Cardiac atrium fibroblast (primary cell): ENCODE results near the gene INPP5A. TPM values are rescaled to one million over a fixed set of nuclear protein-coding genes. Genes with fewer than 3 reads are reported as not detected.

Experiments
- total RNA-seq: library from RNA; depleted of rRNA; stranded (reverse); fragments of >200 nt; gene quantifications from 2 replicates; pipeline ENCODE4 v1.2.3, GENCODE V29; 2015

The INPP5A gene
- 30.5 and 31.2 TPM in 2 replicates for total RNA-seq

GRCh38 chr10:132537684-132538001 lies at the start of gene INPP5A:
Gene INPP5A (plus strand): TSS chr10:132537787. CDS start chr10:132538097, 310 bp downstream.

GRCh38 chr10:132785723-132786475 lies 248.3 kb downstream of the INPP5A start, which contains the start of gene NKX6-2:
Gene NKX6-2 (minus strand): TSS chr10:132786147. CDS start chr10:132785948, 199 bp downstream.

Other genes with a start within 250 kb of the INPP5A start
- gene STK32C, start 229.8 kb upstream of the INPP5A start, total RNA-seq: 8.8 and 9.7 TPM in 2 replicates
- 4.2 and 7.6 TPM in 2 replicates for gene LRRC27, start 205.6 kb upstream of the INPP5A start, total RNA-seq
- gene PWWP2B, start 140.6 kb upstream of the INPP5A start, total RNA-seq: 4.7 and 6.5 TPM in 2 replicates
- not detected in 2 replicates for gene NKX6-2, start 248.4 kb downstream of the INPP5A start, total RNA-seq